Panc1 (cell line): ENCODE results near the gene PRELID3B.

Experiments used
- POLR2AphosphoS5 ChIP-seq: IDR thresholded peaks from 2 replicates; pipeline ENCODE4 v1.6.1; 2012; ENCODE audit warnings: mild to moderate bottlenecking, low read depth, low read length, moderate library complexity
- TF ChIP-seq, protein P1 (sequence below): fragments of 450-650 bp; IDR thresholded peaks from 2 replicates; pipeline ENCODE4 v1.5.1; 2017; ENCODE audit warnings: mild to moderate bottlenecking

DNA sequence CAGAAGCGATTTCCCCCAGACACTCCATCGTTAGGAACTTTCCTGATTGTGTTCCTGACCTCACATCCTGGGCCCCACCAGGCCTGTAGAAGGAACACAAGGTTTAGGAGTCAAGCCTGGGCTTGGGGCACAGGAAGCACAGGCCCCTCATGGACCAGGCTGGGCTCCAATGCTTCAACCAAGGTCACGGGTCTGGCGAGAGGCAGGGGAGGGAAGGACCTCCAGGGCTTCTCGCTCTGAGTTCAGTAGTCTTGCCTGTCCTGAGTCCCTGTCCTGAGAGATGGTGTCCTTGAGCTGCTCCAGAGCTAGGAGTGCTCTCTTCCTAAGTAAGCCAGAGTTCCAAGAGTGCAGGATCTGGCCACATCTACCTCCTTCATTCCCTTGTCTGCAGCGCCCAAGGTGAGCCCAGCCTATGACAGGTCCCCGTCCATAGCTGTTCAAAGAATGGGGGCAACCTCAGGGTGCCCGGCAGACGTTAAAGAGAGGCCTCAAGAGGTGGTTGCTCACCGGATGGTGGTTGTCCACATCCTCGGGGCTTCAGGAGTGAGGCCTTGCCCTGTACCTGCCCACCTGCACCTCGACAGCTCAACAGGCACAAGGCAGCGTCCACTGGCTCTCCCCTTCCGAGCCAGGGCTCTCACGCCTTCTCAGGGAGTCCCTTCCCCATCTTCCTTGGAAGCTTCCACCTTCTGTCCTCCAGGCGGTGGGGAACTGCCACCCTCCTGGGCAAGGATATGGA, 24.9 kb downstream of the PRELID3B start:
- TF ChIP-seq, protein P1, sequence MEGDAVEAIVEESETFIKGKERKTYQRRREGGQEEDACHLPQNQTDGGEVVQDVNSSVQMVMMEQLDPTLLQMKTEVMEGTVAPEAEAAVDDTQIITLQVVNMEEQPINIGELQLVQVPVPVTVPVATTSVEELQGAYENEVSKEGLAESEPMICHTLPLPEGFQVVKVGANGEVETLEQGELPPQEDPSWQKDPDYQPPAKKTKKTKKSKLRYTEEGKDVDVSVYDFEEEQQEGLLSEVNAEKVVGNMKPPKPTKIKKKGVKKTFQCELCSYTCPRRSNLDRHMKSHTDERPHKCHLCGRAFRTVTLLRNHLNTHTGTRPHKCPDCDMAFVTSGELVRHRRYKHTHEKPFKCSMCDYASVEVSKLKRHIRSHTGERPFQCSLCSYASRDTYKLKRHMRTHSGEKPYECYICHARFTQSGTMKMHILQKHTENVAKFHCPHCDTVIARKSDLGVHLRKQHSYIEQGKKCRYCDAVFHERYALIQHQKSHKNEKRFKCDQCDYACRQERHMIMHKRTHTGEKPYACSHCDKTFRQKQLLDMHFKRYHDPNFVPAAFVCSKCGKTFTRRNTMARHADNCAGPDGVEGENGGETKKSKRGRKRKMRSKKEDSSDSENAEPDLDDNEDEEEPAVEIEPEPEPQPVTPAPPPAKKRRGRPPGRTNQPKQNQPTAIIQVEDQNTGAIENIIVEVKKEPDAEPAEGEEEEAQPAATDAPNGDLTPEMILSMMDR, result no peak
- no peak for TF ChIP-seq POLR2AphosphoS5
